Choroid plexus epithelial cell (primary cell): ENCODE measurements around the gene VEGFA.

Experiments used
- DNase-seq: peaks from one replicate; pipeline ENCODE4 v3.0.0-alpha.2; 2010; ENCODE audit warnings: low read depth
- H3K4me3 ChIP-seq: 2 replicates; pipeline ENCODE4 v1.5.1; 2011; ENCODE audit warnings: low read depth, mild to moderate bottlenecking, control low read depth, low read length, moderate library complexity
- CTCF ChIP-seq: conservative IDR thresholded peaks from 2 replicates; pipeline ENCODE4 v1.5.1; 2011; ENCODE audit warnings: low read depth, mild to moderate bottlenecking, control low read depth, inconsistent platforms, low read length, moderate library complexity

VEGFA gene

DNA sequence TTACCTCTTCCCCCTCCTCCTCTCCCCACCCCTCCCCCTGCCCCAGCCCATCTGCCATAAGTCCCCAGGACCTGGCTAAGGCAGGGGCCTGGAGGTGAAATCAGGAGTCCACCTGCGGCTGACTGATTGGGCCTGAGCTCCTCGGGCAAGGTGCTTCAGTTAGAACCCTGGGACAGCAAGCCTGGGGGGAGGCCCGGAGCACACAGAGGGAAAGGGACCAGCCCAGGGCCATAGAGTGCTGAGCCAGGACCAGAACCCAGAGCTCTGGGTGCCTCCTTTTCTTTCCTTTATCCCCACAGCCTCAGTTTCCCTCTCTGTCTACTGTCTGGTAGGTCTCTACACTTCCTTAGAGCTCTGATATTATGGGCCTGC, 35.7 kb upstream of the VEGFA start:
- DNase-seq, result no peak
- H3K4me3 ChIP-seq, result no peak overlapping the region
- no peak for TF ChIP-seq CTCF

GRCh38 chr6:43735642-43736199, 34.3 kb upstream of the VEGFA start:
- no peak for TF ChIP-seq CTCF

GRCh38 chr6:43736211-43736786, 33.7 kb upstream of the VEGFA start:
- no peak for DNase-seq
- TF ChIP-seq CTCF, result no peak
- no peak overlapping the region for H3K4me3 ChIP-seq

More at GRCh38 chr6:43735642-43736199, 34.3 kb upstream of the VEGFA start:
- DNase-seq, result no peak
- no peak overlapping the region for H3K4me3 ChIP-seq

GRCh38 chr6:43736844-43737243, 33.2 kb upstream of the VEGFA start:
- no peak for TF ChIP-seq CTCF
- no peak overlapping the region for H3K4me3 ChIP-seq
- no peak for DNase-seq

GRCh38 chr6:43737272-43738081, 32.5 kb upstream of the VEGFA start:
- H3K4me3 ChIP-seq, result no peak overlapping the region
- TF ChIP-seq CTCF, result no peak
- peak; percentile 47 for DNase-seq

DNA sequence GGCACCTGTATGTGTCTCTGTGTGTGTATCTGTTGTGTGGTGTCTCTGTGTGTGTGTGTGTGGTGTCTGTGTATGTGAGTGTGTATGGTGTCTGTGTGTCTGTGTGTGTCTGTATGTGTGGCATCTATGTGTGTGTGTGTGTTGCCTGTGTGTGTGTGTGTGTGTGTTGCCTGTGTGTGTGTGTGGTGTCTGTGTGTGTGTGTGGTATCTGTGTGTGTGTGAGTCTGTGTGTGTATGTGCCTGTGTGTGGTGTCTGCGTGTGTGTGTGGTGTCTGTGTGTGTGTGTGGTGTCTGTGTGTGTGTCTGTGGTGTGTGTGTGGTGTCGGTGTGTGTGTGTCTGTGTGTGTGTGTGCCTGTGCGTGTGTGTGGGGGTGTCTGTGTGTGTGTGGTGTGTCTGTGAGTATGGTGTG, 31.7 kb upstream of the VEGFA start:
- TF ChIP-seq CTCF, result no peak
- DNase-seq, result no peak
- no peak overlapping the region for H3K4me3 ChIP-seq
